ENCODE results near the gene CEP290. TPM values are rescaled to one million over a fixed set of nuclear protein-coding genes. Genes with fewer than 3 reads are reported as not detected.
"Not testable (repeated sequence)": the region's sequence is repeated elsewhere in the genome, so short reads cannot be mapped to it uniquely, and the experiment has no call there.

The CEP290 gene
- total and polyA plus RNA-seq, 10 of the 15 experiments (the other 5 are each of a cell fraction or from before 2014, with no cell fraction given) = 4.8 to 15.7 (median 10.7) TPM

DNA sequence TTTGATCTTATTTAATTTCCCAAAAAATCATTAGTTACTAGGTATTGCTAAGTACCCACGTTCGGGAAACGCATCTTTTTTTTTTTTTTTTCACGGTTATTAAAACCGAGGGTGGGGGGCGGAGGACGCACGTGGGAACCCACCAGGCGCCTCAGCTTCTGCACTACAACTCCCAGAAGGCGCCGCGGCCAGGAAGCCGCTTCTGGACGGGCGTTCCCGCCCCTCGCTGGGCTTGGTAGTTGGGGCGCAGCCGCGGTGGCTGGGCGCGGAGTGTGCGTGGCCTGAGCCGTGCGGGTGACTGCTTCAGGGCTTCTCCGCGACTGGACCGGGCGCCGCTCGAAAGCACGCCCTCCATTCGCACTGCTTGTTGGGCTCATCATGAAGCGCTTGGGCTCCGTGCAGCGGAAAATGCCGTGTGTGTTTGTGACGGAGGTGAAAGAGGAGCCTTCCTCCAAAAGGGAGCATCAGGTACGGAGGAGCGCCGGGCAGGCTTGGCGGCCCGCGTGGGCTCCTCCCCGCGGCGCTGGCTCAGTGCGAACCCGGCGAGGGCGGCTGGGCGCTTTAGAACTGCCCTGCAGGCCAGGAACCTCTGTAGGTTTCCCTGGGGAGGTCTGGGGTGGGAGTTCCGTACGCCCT, 106.5 kb downstream of the CEP290 start (continued):
- TF ChIP-seq, protein P1, sequence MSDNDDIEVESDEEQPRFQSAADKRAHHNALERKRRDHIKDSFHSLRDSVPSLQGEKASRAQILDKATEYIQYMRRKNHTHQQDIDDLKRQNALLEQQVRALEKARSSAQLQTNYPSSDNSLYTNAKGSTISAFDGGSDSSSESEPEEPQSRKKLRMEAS (IDR thresholded peaks at IDR 0.05; ENCODE audit: low read depth, low read length) = peak; percentile 72
- TF ChIP-seq CREM (IDR thresholded peaks at IDR 0.05; ENCODE audit: low read depth) (peak; percentile 63; the same call in 1 of the 2 replicates), ELK1 (IDR thresholded peaks at IDR 0.05; ENCODE audit: low read depth, low read length) (no peak), MYC (IDR thresholded peaks at IDR 0.05; ENCODE audit: insufficient read depth, insufficient read length, insufficient replicate concordance, low read length, severe bottlenecking) (no peak), E4F1 (IDR thresholded peaks at IDR 0.05; ENCODE audit: borderline replicate concordance, partially characterized antibody) (peak; percentile 48), E2F4 (IDR thresholded peaks at IDR 0.05; ENCODE audit: low read depth, low read length) (no peak)

DNA sequence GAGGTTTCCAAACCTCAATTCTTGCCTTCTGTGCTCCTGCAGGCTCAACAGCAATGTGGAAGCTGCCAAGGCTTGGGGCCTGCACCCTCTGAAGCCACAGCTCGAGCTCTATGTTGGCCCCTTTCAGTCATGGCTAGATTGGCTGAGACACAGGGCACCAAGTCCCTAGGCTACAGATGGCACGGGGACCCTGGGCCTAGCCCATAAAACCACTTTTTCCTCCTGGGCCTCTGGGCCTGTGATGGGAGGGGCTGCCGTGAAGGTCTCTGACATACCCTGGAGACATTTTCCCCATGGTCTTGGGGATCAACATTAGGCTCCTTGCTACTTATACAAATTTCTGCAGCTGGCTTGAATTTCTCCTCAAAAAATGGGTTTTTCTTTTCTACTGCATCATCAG, 110.7 kb downstream of the CEP290 start:
- 33% methylated on average over 3 of the region's 3 CpGs for WGBS (ENCODE audit: insufficient coverage, insufficient replicate concordance, low lambda C conversion rate, missing lambda C conversion rate)
- POLR2A ChIA-PET; H3K4me3 ChIP-seq; H2AFZ ChIP-seq (ENCODE audit: control insufficient read depth, low read depth, low read length); H3K9me3 ChIP-seq (replicated peaks; ENCODE audit: control insufficient read depth, insufficient read depth, low read length); SMC1A ChIA-PET (ENCODE audit: uncharacterized antibody, unreplicated experiment); H3K4me1 ChIP-seq (ENCODE audit: control insufficient read depth, insufficient read depth, low read length); H3K27ac ChIP-seq (ENCODE audit: control insufficient read depth, insufficient read depth); H3K4me2 ChIP-seq (ENCODE audit: control insufficient read depth, insufficient read depth); H3K79me2 ChIP-seq (ENCODE audit: control insufficient read depth, insufficient read depth, low read length); in situ Hi-C loops (cut with MboI); H3K9ac ChIP-seq (ENCODE audit: control insufficient read depth, insufficient read depth, low read length); FAIRE-seq; RAD21 ChIA-PET (ENCODE audit: unreplicated experiment); CTCF ChIA-PET; H4K20me1 ChIP-seq (ENCODE audit: control insufficient read depth, insufficient read depth); H3K36me3 ChIP-seq (ENCODE audit: control insufficient read depth in 2 of 2, insufficient read depth in 2 of 2, low read length in 1 of 2); ATAC-seq; BruUV-seq (replicated peaks); H3K27me3 ChIP-seq (replicated peaks in 1 of 2; ENCODE audit: control insufficient read depth in 2 of 2, insufficient read depth in 2 of 2, low read length in 1 of 2); DNase-seq (ENCODE audit: low read depth, low spot score): not testable (repeated sequence)
- intact Hi-C loops (cut with micrococcal nuclease; ENCODE audit: unreplicated experiment) = loop anchor here (10.0 kb wide), 1 partner anchor 354 kb away; no protein-coding TSS in a partner anchor

All from GM12878 (cell line).